Peyer's patch (tissue), 4 donors: ENCODE measurements around the gene SNORC. TPM values are rescaled to one million over a fixed set of nuclear protein-coding genes. Genes with fewer than 3 reads are reported as not detected.
"Not testable (repeated sequence)": the region's sequence is repeated elsewhere in the genome, so short reads cannot be mapped to it uniquely, and the experiment has no call there.

Source experiments
- DNase-seq, 3 donors: peaks; one replicate each; pipeline ENCODE4 v3.0.0-alpha.2; 2017 to 2019
- H3K27ac ChIP-seq, 4 donors: fragments of 200-600 bp; sonication (generic); one replicate each; pipeline ENCODE4 v1.5.1; 2016 to 2019
- H3K27me3 ChIP-seq, 2 donors: fragments of 200-600 bp; sonication (generic); one replicate each; pipeline ENCODE4 v1.5.1; 2019
- H3K36me3 ChIP-seq, 3 donors: fragments of 200-600 bp; sonication (generic); one replicate each; pipeline ENCODE4 v1.5.1; 2016 to 2019
- H3K4me1 ChIP-seq, 4 donors: fragments of 200-600 bp; sonication (generic); one replicate each; pipeline ENCODE4 v1.5.1; 2016 to 2019
- H3K4me3 ChIP-seq, 4 donors: fragments of 200-600 bp; sonication (generic); 1 replicate in 3 of 4; 2 replicates in 1 of 4; pipeline ENCODE4 v1.5.1; 2016 to 2019; ENCODE audit warnings: mild to moderate bottlenecking in 1 of 4
- H3K9me3 ChIP-seq, 4 donors: fragments of 200-600 bp; sonication (generic); one replicate each; pipeline ENCODE4 v1.5.1; 2016 to 2019; ENCODE audit warnings: mild to moderate bottlenecking in 1 of 4
- POLR2A ChIP-seq, 2 donors: fragments of 450-650 bp; IDR thresholded peaks; one replicate each; pipeline ENCODE4 v1.5.1; 2017; ENCODE audit warnings: antibody characterized with exemption in 2 of 2, mild to moderate bottlenecking in 2 of 2, moderate library complexity in 2 of 2
- total RNA-seq, 4 donors: library from RNA; depleted of rRNA; stranded (reverse); fragments of >200 nt; gene quantifications; one replicate each; pipeline ENCODE4 v1.1.0, GENCODE V29; 2016
- TF ChIP-seq, protein P1 (sequence below), 6 experiments: fragments of 450-650 bp in 4 of 6; fragments of 200-600 bp in 2 of 6; sonication (generic) in 1 of 6; IDR thresholded peaks; one replicate each; pipeline ENCODE4 v1.5.1; 2017 to 2019; ENCODE audit warnings: antibody characterized with exemption in 6 of 6, mild to moderate bottlenecking in 3 of 6, moderate library complexity in 1 of 6

SNORC gene
- total RNA-seq, 4 donors from 2014 or later: 3.5 to 9.7 (median 7.3) TPM

DNA sequence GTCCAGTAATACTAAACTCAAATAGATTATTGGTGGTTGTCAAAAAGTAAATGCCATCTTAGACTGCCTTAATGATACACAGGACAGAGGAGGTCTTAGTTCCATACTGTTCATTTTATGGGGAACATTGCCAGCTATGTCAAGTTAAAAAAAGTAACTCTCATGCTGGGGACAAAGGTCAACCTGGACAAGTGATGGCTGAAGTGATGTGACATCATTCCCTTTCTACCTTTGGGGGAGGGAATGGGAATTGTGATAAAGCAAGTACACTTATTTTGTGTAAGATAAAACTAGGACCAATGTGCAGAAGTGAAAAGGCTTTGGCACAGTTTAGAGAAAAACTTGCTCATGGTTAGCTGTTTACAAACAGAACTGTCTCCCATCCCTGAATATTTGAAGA, 24.0 kb upstream of the SNORC start:
- TF ChIP-seq, protein P1, sequence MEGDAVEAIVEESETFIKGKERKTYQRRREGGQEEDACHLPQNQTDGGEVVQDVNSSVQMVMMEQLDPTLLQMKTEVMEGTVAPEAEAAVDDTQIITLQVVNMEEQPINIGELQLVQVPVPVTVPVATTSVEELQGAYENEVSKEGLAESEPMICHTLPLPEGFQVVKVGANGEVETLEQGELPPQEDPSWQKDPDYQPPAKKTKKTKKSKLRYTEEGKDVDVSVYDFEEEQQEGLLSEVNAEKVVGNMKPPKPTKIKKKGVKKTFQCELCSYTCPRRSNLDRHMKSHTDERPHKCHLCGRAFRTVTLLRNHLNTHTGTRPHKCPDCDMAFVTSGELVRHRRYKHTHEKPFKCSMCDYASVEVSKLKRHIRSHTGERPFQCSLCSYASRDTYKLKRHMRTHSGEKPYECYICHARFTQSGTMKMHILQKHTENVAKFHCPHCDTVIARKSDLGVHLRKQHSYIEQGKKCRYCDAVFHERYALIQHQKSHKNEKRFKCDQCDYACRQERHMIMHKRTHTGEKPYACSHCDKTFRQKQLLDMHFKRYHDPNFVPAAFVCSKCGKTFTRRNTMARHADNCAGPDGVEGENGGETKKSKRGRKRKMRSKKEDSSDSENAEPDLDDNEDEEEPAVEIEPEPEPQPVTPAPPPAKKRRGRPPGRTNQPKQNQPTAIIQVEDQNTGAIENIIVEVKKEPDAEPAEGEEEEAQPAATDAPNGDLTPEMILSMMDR (IDR thresholded peaks at IDR 0.05): no peak
- TF ChIP-seq POLR2A (IDR thresholded peaks at IDR 0.05): no peak
- peak in 1 of 3 donors; percentile 61 for DNase-seq

DNA sequence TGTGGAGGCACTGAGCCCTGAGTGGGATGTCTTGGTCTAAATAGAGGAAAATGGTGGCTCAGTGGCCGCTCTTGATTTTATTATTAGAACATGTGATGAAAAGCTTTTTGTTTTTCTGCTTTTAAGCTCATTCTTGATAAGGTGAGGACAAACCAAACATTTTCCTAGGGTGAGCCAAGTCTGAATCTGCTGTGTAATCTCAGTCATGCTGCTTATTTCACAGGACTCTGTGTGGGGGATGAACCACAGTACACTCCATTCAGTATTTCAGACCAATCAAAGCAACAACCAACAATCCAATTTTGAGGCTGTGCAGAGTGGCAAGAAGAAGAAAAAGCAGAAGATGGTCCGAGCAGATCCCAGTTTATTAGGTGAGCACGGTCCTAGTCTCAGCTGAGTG, 20.0 kb upstream of the SNORC start:
- Histone ChIP-seq H3K36me3 (peaks cover 0 to 74% (median 0%) of the 10 kb centered on the region in 3 donors), H3K4me1 (peaks cover 0 to 12% (median 0%) of the 10 kb centered on the region in 4 donors), H3K9me3 (no peaks in the 10 kb centered on the region), H3K27me3 (no peaks in the 10 kb centered on the region), H3K4me3 (no peak overlapping the region), H3K27ac (no peak overlapping the region)
- TF ChIP-seq POLR2A (IDR thresholded peaks at IDR 0.05): no peak
- TF ChIP-seq, protein P1 (IDR thresholded peaks at IDR 0.05): no peak
- no peak for DNase-seq

More for the DNA sequence above, 24.0 kb upstream of the SNORC start:
- no peaks in the 10 kb centered on the region for H3K27me3 ChIP-seq
- no peaks in the 10 kb centered on the region for H3K4me1 ChIP-seq
- H3K27ac ChIP-seq: no peak overlapping the region
- H3K36me3 ChIP-seq: peaks cover 0 to 86% (median 0%) of the 10 kb centered on the region in 3 donors
- H3K9me3 ChIP-seq: no peaks in the 10 kb centered on the region
- H3K4me3 ChIP-seq: no peak overlapping the region

DNA sequence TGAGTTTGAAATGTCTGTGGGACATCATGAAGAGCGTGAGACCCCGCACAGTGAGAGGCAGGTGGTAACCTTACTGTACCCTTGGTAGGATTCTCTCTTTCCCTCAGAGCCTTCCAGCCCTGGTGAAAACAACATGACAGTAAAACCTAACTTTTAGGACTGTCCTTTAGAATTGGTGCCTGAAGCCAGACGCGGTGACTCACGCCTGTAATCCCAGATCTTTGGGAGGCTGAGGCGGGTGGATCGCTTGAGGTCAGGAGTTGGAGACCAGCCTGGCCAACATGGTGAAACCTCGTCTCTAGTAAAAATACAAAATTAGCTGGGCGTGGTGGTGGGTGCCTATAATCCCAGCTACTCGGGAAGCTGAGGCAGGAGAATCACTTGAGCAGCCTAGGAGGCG, 18.0 kb upstream of the SNORC start:
- H3K27me3 ChIP-seq, H3K4me3 ChIP-seq, H3K9me3 ChIP-seq, DNase-seq, H3K27ac ChIP-seq: not testable (repeated sequence)
- peaks cover 0 to 14% (median 0%) of the 10 kb centered on the region in 4 donors for H3K4me1 ChIP-seq
- H3K36me3 ChIP-seq: peaks cover 0 to 70% (median 0%) of the 10 kb centered on the region in 3 donors

DNA sequence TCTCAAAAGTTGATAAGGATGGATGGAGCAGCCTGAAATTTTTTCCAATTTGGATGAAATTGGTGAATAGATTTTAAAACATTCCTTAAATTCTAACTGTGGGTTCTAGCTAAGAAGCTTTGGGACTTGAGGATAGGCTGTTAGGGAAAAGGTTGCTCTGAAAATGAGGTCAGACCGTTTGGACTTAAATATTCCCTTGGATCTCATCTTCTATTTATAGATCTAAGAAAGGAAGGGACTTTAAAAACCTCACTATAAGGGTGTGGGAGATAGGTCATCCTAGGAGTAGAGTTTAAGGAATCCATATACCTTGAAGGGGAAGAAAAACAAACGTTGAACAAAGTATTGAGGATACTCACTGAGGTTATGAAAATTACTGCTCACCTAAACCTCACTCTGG, 17.4 kb upstream of the SNORC start:
- DNase-seq: no peak
- Histone ChIP-seq H3K27me3 (no peaks in the 10 kb centered on the region), H3K27ac (no peak overlapping the region), H3K36me3 (peaks cover 0 to 70% (median 0%) of the 10 kb centered on the region in 3 donors), H3K4me1 (peaks cover 0 to 15% (median 0%) of the 10 kb centered on the region in 4 donors), H3K4me3 (no peak overlapping the region), H3K9me3 (no peaks in the 10 kb centered on the region)
- TF ChIP-seq, protein P1 (IDR thresholded peaks at IDR 0.05): no peak
- no peak for TF ChIP-seq POLR2A (IDR thresholded peaks at IDR 0.05)

DNA sequence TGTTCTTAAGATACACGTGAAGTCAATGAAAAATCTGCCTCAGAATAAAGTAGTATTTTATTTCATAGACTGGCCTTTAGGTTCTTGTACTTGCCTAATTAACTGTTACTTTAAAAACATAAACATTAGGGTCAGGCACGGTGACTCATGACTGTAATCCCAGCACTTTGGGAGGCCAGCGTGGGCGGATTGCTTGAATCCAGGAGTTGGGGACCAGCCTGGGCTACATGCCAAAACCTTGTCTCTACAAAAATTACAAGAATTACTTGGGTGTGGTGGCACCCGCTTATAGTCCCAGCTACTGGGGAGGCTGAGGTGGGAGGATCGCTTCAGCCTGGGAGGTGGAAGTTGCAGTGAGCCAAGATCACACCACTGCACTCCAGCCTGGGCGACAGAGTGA, 16.0 kb upstream of the SNORC start:
- Histone ChIP-seq H3K27ac (no peak overlapping the region), H3K4me3 (no peak overlapping the region), H3K36me3 (peaks cover 0 to 66% (median 0%) of the 10 kb centered on the region in 3 donors), H3K27me3 (no peaks in the 10 kb centered on the region), H3K9me3 (no peaks in the 10 kb centered on the region), H3K4me1 (peaks cover 0 to 15% (median 0%) of the 10 kb centered on the region in 4 donors)
- TF ChIP-seq, protein P1 (IDR thresholded peaks at IDR 0.05): no peak
- no peak for TF ChIP-seq POLR2A (IDR thresholded peaks at IDR 0.05)
- DNase-seq: no peak

DNA sequence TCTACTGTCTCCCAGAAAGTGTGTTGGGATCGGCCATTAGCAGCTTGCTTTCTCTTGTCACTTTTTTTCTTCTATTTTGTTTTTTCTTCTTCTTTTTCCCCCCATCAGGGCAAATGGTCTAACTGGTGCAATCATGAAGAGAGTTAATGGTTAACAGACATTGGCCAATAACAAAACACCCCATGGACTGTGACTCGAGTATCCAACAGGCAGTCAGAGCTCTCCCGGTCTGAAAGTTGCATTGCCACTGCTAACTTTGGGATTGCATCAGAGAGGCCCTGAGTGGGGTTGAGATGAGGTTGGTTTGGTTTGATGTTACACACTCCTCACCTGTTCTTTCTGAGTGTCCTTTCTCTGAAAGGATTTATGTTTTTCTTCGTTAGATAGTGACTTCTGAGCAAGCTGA, 12.9 kb upstream of the SNORC start:
- Histone ChIP-seq H3K27me3 (no peaks in the 10 kb centered on the region), H3K9me3 (no peaks in the 10 kb centered on the region), H3K4me3 (no peak overlapping the region), H3K36me3 (peaks cover 0 to 38% (median 0%) of the 10 kb centered on the region in 3 donors), H3K27ac (peak overlapping the region in 2 of 4 donors; percentile 8 to 56), H3K4me1 (peaks cover 0 to 15% (median 0%) of the 10 kb centered on the region in 4 donors)
- no peak for DNase-seq
- no peak for TF ChIP-seq POLR2A (IDR thresholded peaks at IDR 0.05)
- TF ChIP-seq, protein P1 (IDR thresholded peaks at IDR 0.05): no peak
